Activated CD4-positive, alpha-beta T cell treated with anti-CD3 and anti-CD28 coated beads, Interleukin-2, amount 50 U/mL, for 16 hours (primary cell): Measurements from ENCODE around the gene CCDC117.
"Not testable (repeated sequence)": the region's sequence is repeated elsewhere in the genome, so short reads cannot be mapped to it uniquely, and the experiment has no call there.

Experiments
- DNase-seq: peaks from one replicate; pipeline ENCODE4 v3.0.0-alpha.2; 2020

Gene CCDC117

GRCh38 chr22:28801845-28802594 is 29.5 kb downstream of the CCDC117 start:
- DNase-seq: no peak

GRCh38 chr22:28802595-28803123 is 30.2 kb downstream of the CCDC117 start:
- no peak for DNase-seq

- not testable (repeated sequence) for DNase-seq
These were observed 32.9 kb downstream of the CCDC117 start for GRCh38 chr22:28805426-28805825.

GRCh38 chr22:28808716-28809355 is 36.3 kb downstream of the CCDC117 start:
- DNase-seq: no peak

GRCh38 chr22:28810821-28811491 is 38.5 kb downstream of the CCDC117 start:
- peak; percentile 80 for DNase-seq

- DNase-seq: no peak
These were observed 40.0 kb downstream of the CCDC117 start for GRCh38 chr22:28812516-28812915.

GRCh38 chr22:28813772-28814518 is 41.5 kb downstream of the CCDC117 start:
- DNase-seq: no peak

- no peak for DNase-seq
These were observed 42.6 kb downstream of the CCDC117 start for GRCh38 chr22:28815111-28815510.

GRCh38 chr22:28815729-28816128 is 43.2 kb downstream of the CCDC117 start:
- DNase-seq: no peak

GRCh38 chr22:28817064-28817463 is 44.6 kb downstream of the CCDC117 start:
- no peak for DNase-seq

- no peak for DNase-seq
These were observed 45.7 kb downstream of the CCDC117 start for GRCh38 chr22:28817919-28818859.

GRCh38 chr22:28819253-28820096 is 47.0 kb downstream of the CCDC117 start:
- DNase-seq: no peak

- no peak for DNase-seq
These were observed 48.4 kb downstream of the CCDC117 start for GRCh38 chr22:28820885-28821284.

- DNase-seq: no peak
These were observed 49.0 kb downstream of the CCDC117 start for GRCh38 chr22:28821452-28821851.

- peak; percentile 31 for DNase-seq
These were observed 50.5 kb downstream of the CCDC117 start for GRCh38 chr22:28822930-28823551.

GRCh38 chr22:28824455-28824854 is 52.0 kb downstream of the CCDC117 start:
- DNase-seq: not testable (repeated sequence)

GRCh38 chr22:28826430-28826829 is 53.9 kb downstream of the CCDC117 start:
- not testable (repeated sequence) for DNase-seq

- DNase-seq: no peak
These were observed 54.4 kb downstream of the CCDC117 start for GRCh38 chr22:28826921-28827320.

GRCh38 chr22:28829358-28830181 is 57.1 kb downstream of the CCDC117 start:
- peak; percentile 79 for DNase-seq
